Prostate gland (tissue), 2 donors: ENCODE data around the gene FEM1A.

Experiments used
- POLR2A ChIP-seq: fragments of 450-650 bp; IDR thresholded peaks from one replicate; pipeline ENCODE4 v1.6.1; 2016; ENCODE audit warnings: antibody characterized with exemption, mild to moderate bottlenecking
- TF ChIP-seq, protein P1 (sequence below), 4 experiments: fragments of 200-600 bp in 2 of 4; fragments of 450-650 bp in 2 of 4; sonication (generic) in 2 of 4; IDR thresholded peaks; 1 replicate in 3 of 4; 2 replicates in 1 of 4; pipeline ENCODE4 v1.5.1; 2016 to 2019; ENCODE audit warnings: antibody characterized with exemption in 4 of 4, mild to moderate bottlenecking in 2 of 4, moderate library complexity in 2 of 4

DNA sequence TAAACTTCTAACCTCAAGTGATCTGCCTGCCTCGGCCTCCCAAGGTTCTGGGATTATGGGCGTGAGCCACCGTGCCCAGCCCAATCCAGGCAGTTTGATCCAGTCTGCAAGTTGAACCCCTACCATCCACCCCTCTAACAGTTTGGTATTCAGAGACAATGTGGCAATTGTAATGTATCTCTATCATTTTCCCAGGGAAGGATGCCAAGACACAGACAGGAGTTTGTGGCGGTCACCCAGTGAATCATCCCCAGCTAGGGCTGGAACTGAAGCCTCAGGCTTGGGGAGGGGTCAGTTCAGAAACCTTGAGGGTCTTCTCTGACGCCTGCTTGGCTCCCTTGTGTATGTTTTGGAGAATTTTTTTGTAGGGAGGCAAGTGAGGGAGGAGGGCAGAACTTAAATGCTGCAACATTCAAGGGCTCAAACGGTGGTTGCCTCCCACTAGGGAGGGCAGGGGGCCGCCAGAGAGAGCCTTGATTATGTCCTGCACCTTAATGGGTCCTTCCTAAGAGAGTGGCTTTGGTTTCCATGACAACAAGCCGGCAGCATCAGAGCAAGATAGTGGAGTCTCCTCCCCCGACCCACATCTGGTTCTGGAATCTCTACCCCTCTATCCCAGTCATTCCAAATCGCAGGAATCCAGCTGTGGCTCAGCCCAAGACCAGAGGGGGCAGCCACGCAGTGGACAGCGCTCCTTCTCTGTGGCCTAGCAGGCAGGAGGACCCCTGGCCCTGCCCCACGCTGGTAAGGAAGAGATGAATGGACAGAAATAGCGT lies 14.9 kb upstream of the FEM1A start:
- TF ChIP-seq, protein P1, sequence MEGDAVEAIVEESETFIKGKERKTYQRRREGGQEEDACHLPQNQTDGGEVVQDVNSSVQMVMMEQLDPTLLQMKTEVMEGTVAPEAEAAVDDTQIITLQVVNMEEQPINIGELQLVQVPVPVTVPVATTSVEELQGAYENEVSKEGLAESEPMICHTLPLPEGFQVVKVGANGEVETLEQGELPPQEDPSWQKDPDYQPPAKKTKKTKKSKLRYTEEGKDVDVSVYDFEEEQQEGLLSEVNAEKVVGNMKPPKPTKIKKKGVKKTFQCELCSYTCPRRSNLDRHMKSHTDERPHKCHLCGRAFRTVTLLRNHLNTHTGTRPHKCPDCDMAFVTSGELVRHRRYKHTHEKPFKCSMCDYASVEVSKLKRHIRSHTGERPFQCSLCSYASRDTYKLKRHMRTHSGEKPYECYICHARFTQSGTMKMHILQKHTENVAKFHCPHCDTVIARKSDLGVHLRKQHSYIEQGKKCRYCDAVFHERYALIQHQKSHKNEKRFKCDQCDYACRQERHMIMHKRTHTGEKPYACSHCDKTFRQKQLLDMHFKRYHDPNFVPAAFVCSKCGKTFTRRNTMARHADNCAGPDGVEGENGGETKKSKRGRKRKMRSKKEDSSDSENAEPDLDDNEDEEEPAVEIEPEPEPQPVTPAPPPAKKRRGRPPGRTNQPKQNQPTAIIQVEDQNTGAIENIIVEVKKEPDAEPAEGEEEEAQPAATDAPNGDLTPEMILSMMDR (IDR thresholded peaks at IDR 0.05): no peak
- TF ChIP-seq POLR2A: no peak
